ENCODE measurements around the gene PXYLP1. TPM values are rescaled to one million over a fixed set of nuclear protein-coding genes. Genes with fewer than 3 reads are reported as not detected.

Gene PXYLP1
- total RNA-seq, 1 donor from 2014 or later, result 11.5 TPM

- no peaks in the 10 kb centered on the region for H3K27me3 ChIP-seq (ENCODE audit: control insufficient read depth, insufficient read depth, low read length)
- H3K4me3 ChIP-seq (ENCODE audit: low read depth, low read length), result no peak overlapping the region
- no peak for DNase-seq (ENCODE audit: low read depth)
- H3K36me3 ChIP-seq (ENCODE audit: control insufficient read depth, insufficient read depth, low read length), result no peaks in the 10 kb centered on the region
- TF ChIP-seq, protein P1, sequence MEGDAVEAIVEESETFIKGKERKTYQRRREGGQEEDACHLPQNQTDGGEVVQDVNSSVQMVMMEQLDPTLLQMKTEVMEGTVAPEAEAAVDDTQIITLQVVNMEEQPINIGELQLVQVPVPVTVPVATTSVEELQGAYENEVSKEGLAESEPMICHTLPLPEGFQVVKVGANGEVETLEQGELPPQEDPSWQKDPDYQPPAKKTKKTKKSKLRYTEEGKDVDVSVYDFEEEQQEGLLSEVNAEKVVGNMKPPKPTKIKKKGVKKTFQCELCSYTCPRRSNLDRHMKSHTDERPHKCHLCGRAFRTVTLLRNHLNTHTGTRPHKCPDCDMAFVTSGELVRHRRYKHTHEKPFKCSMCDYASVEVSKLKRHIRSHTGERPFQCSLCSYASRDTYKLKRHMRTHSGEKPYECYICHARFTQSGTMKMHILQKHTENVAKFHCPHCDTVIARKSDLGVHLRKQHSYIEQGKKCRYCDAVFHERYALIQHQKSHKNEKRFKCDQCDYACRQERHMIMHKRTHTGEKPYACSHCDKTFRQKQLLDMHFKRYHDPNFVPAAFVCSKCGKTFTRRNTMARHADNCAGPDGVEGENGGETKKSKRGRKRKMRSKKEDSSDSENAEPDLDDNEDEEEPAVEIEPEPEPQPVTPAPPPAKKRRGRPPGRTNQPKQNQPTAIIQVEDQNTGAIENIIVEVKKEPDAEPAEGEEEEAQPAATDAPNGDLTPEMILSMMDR (IDR thresholded peaks at IDR 0.05; ENCODE audit: insufficient read depth, low read length, poor library complexity, severe bottlenecking), result no peak
Observed at GRCh38 chr3:141333836-141334626, 102.4 kb downstream of the PXYLP1 start.

DNA sequence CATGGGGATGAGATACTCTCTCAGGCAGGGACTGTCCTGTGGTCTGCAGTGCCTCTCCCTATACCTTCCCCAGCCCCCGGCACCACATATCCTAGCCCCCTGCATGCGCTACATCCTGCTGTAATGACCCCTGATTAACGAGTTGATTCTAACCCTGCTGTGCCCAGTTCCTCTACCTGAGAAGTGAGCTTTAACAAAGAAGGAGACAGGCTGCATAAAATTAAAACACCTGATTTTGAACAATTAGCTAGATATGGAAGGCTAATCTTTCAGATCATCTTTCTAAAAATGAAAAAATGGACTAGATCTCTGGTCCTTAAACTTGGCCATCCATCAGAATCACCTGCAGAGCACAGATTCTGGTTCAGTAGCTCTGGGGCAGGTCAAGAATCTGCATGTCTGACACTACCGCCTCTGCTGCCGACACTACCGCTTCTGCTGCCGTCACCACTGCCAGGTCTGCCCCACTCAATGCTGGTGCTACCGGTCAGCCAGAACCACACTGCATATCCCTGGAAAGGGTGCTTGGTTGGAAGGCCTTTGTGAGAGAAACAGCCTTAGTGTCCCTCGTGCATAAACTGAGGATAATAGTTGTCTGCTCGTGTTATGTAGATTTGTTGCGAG, 103.1 kb downstream of the PXYLP1 start:
- Histone ChIP-seq H3K4me3 (ENCODE audit: low read depth, low read length) (no peak overlapping the region), H3K36me3 (ENCODE audit: control insufficient read depth, insufficient read depth, low read length) (no peaks in the 10 kb centered on the region), H3K27me3 (ENCODE audit: control insufficient read depth, insufficient read depth, low read length) (no peaks in the 10 kb centered on the region)
- no peak for DNase-seq (ENCODE audit: low read depth)
- TF ChIP-seq, protein P1 (IDR thresholded peaks at IDR 0.05; ENCODE audit: insufficient read depth, low read length, poor library complexity, severe bottlenecking), result no peak

DNA sequence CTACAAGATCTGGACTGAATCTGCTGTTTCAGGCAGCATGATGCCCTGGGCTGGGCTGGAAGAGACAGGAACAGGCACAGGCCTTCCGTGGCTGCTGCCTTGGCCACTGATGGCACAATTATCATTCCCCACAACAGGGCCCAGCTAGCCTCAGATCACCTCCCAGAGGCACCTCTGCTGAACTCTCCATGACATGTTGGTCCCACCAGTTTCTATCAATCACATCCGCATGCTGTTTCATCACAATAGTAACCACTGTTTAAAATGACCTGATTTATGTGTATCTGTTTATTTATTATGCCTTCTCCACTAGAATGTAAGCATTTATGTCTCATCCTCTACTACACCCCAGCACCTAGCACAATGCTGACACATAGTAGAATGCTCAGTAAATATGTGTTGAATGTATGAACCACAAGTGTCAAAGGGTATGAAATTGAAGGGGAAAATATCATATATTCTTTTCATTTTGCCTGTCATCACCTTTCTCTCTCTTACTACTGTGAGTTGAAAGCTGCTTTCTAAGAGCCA, 104.0 kb downstream of the PXYLP1 start:
- Histone ChIP-seq H3K36me3 (ENCODE audit: control insufficient read depth, insufficient read depth, low read length) (no peaks in the 10 kb centered on the region), H3K4me3 (ENCODE audit: low read depth, low read length) (no peak overlapping the region), H3K27me3 (ENCODE audit: control insufficient read depth, insufficient read depth, low read length) (no peaks in the 10 kb centered on the region)
- DNase-seq (ENCODE audit: low read depth), result no peak
- TF ChIP-seq, protein P1 (IDR thresholded peaks at IDR 0.05; ENCODE audit: insufficient read depth, low read length, poor library complexity, severe bottlenecking), result no peak

GRCh38 chr3:141336672-141337522, 105.3 kb downstream of the PXYLP1 start:
- H3K36me3 ChIP-seq (ENCODE audit: control insufficient read depth, insufficient read depth, low read length), result no peaks in the 10 kb centered on the region
- TF ChIP-seq, protein P1 (IDR thresholded peaks at IDR 0.05; ENCODE audit: insufficient read depth, low read length, poor library complexity, severe bottlenecking), result no peak
- no peaks in the 10 kb centered on the region for H3K27me3 ChIP-seq (ENCODE audit: control insufficient read depth, insufficient read depth, low read length)
- peak; percentile 84 for DNase-seq (ENCODE audit: low read depth)
- H3K4me3 ChIP-seq (ENCODE audit: low read depth, low read length), result no peak overlapping the region

GRCh38 chr3:141337523-141337854, 105.9 kb downstream of the PXYLP1 start:
- DNase-seq (ENCODE audit: low read depth), result no peak
- Histone ChIP-seq H3K4me3 (ENCODE audit: low read depth, low read length) (no peak overlapping the region), H3K27me3 (ENCODE audit: control insufficient read depth, insufficient read depth, low read length) (no peaks in the 10 kb centered on the region), H3K36me3 (ENCODE audit: control insufficient read depth, insufficient read depth, low read length) (no peaks in the 10 kb centered on the region)
- TF ChIP-seq, protein P1 (IDR thresholded peaks at IDR 0.05; ENCODE audit: insufficient read depth, low read length, poor library complexity, severe bottlenecking), result no peak
